ENCODE results near the gene HS6ST3. TPM values are rescaled to one million over a fixed set of nuclear protein-coding genes. Genes with fewer than 3 reads are reported as not detected.
"Not testable (repeated sequence)": the region's sequence is repeated elsewhere in the genome, so short reads cannot be mapped to it uniquely, and the experiment has no call there.

Gene HS6ST3
- total RNA-seq, 1 donor from 2014 or later, result 0.12 TPM

DNA sequence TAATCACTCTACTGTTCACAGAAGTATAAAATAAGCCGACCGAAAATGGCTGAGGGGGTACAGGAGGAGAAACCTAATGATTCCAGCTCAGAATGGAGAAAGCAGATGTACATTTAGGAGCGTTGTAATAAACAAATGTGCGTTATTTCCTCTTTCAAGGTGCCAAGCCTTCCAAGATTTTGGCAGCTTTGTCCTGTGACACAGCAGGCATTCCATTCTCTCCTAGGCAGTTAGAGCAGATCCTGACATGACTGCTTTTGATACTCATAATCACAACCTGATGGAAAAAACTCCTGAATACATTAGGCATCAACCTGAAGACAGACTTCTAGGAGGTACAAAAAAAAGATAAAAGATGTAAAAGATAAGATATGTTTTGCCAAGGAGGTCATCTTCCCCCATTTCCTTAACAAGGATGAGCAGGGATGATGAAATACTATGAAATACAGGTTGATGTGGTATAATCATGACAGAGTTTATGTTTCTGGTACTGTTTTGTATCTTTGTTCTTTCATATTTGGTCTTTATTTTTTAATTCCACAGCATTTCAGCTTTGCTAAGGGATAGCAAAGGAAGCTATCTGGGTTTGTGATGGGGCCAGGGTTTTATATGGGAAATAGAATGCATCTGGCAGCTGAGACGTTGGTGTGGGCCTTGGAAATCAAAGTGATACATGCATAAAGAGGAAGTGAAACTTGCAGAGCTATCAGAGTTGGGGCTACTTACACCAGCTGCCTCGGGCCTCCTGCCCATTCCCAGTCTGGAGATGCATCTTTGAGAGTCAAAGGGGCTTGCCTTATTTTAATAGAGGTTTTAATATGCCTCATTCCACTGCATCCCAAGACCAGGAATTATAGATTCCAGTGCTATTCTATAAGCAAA is 681.8 kb downstream of the HS6ST3 start:
- DNase-seq (ENCODE audit: extremely low read depth, low read depth, low spot score), result no peak

DNA sequence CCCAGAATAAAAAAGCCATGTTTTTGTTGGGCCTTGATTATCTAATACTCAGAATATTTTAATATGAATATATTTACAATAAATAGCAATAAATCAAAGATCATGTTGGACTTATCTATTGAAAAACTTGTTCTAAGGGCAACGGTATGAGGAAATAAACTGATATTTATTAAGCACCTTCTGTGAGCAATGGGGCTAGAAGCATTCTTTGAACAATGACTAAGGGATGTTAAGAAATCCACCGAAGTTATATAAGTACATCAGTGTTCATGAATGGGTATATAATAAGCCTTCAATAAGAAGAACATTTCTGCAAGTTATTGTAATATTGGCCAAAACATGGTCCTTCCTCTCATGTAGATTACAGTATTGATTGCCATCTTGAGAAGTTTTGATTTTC is 682.5 kb downstream of the HS6ST3 start:
- no peak for DNase-seq (ENCODE audit: extremely low read depth, low read depth, low spot score)

DNA sequence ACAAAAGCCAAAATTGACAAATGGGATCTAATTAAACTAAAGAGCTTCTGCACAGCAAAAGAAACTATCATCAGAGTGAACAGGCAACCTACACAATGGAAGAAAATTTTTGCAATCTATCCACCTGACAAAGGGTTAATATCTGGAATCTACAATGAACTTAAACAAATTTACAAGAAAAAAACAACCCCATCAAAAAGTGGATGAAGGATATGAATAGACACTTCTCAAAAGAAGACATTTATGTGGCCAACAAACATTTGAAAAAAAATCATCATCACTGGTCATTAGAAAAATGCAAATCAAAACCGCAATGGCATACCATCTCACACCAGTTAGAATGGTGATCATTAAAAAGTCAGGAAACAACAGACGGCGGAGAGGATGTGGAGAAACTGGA is 688.4 kb downstream of the HS6ST3 start:
- DNase-seq (ENCODE audit: extremely low read depth, low read depth, low spot score), result not testable (repeated sequence)

DNA sequence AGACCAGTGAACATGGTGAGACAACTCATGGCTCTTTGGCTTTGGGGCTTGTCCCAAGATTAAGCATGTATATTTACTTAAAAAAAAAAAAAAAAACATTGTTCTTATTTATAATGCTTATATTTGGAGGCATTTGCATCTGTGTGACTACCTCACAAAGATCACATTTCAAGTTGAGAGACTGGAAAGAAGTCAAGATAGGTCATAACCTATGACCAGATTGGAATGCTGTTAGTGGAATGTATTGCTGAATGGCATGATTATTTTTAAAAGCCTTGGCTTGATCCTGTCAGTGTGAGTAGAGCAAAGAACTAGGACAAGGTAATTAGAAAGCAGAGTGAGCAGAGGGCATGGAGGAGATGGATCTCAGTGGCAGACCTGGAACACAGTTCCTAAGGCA is 689.8 kb downstream of the HS6ST3 start:
- no peak for DNase-seq (ENCODE audit: extremely low read depth, low read depth, low spot score)

DNA sequence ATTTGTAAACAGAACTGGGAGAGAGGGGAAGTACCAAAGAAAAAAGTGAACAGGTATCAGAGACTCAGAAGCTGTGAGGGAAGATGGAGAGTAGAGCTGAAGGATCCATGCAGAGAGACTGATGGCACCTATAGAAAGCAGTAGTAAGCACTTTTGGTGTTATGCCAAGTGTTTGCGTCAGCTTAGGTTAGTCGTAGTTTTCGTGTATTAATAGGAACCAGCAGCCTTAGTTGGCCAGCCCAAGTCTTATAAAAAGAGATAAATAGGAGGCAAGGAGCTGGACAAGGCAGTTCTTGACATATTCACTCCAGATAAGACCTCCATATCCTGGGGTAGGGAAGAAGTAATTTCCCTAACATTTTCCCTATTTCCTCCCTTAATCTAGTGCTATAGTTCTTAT is 690.2 kb downstream of the HS6ST3 start:
- no peak for DNase-seq (ENCODE audit: extremely low read depth, low read depth, low spot score)

DNA sequence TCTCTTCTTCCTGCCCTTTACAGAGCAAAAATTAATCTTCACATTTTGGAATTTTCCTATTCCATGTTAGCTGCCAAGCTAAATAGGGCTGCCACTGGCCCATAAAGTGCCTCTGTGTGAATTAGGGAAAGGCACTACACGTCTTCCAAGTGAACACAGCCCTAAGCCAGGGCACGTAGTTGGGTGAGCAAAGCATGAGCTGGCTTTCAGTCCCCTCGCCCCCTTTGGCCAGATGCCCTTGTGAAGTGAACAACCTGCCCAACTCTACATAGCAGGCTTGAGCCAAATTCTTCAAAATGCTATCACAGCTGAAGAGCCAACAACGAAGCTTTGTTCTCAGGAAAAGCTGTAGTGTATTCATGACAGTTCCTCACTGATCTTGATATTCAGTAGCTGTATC is 691.2 kb downstream of the HS6ST3 start:
- DNase-seq (ENCODE audit: extremely low read depth, low read depth, low spot score), result no peak

DNA sequence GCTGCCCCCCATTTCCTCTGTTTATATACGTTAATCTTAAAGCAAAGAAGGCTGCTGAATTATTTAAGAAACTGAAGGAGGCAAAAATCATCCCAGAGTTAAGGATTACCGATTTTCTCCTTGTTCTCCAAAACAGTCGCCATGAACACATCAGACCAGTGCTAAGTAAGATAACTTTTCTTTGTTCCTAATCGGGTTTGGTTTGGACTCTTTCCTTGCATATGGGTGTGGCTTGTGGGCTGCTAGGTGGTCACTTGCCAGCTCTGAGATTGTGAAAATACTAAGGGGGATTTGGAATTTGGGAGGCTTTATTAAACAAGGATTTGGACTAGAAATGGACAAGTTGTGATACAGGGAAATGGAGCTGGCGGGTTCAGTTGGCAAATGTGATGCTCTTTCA is 692.3 kb downstream of the HS6ST3 start:
- DNase-seq (ENCODE audit: extremely low read depth, low read depth, low spot score), result no peak

DNA sequence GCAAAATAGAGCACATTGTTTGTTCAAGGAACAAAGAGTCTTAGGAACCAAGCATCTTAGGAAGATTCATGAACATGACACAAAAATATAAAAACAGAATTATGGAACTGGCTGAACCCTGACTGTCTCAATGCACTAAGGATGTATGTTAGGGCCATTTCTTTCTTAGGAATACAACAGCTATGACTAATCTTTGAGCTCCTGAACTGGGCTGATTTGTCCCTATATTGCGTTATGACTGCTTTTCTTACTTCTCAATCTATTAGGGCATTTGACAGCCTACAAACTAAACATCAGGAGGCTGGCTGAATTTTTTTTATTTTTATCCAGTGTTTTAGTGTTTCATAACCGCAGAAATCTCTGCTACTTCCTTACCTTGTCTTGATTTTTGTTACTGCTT is 693.1 kb downstream of the HS6ST3 start:
- no peak for DNase-seq (ENCODE audit: extremely low read depth, low read depth, low spot score)

DNA sequence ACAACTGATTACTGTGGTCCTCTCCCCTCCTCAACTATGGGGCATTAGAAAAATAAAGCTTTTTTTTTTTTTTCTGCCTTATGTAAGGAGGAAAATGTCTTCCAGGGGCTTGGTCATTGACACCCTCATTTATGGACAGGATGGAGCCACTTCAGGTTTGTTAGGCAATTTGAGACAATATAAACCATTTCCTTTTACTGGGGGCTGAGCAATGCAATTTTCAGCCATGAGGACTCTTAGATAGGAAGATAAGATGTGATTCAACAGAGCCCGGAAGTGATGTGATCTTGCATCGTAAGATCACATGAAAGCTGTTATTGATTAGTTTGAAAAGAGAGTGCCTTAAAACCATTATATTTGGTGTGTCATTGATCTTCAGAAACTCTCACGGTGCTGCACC is 693.6 kb downstream of the HS6ST3 start:
- no peak for DNase-seq (ENCODE audit: extremely low read depth, low read depth, low spot score)

DNA sequence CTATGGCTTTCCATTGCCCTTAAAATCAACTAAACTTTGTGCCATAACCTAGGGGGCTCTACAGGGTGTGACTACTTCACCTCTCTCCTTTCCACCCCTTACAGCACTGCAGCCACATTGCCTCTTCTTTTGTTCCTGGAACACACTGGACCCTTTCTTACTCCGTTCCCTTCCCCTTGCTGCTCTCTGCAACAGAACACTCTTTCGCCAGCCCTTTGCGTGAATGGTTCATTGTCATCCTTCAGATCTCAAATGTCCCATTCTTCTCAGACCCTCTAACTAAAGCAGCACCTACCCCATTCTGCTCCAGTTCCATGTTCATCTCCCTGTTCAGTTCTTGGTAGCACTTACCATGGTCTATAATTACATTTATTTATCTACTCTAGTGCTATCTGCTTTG is 696.1 kb downstream of the HS6ST3 start:
- no peak for DNase-seq (ENCODE audit: extremely low read depth, low read depth, low spot score)

DNA sequence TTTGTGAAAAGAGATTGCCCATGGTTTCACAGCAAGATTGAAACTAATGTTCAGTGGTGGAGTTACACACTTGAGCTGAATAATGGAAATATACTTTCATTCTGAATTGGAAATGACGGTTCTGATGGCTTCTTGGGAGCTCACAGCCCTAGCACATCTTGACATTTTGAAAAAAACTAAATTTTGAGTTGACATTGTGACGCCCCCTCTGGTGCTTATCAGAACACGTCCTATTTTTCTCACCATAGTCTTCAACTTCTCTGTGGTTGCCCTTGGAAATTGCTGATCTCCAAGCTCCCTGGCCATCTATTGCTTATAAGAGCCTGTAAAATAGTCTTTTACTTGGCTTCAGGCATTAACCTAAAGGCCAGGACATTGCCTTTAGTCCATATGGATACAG is 702.3 kb downstream of the HS6ST3 start:
- DNase-seq (ENCODE audit: extremely low read depth, low read depth, low spot score), result no peak

DNA sequence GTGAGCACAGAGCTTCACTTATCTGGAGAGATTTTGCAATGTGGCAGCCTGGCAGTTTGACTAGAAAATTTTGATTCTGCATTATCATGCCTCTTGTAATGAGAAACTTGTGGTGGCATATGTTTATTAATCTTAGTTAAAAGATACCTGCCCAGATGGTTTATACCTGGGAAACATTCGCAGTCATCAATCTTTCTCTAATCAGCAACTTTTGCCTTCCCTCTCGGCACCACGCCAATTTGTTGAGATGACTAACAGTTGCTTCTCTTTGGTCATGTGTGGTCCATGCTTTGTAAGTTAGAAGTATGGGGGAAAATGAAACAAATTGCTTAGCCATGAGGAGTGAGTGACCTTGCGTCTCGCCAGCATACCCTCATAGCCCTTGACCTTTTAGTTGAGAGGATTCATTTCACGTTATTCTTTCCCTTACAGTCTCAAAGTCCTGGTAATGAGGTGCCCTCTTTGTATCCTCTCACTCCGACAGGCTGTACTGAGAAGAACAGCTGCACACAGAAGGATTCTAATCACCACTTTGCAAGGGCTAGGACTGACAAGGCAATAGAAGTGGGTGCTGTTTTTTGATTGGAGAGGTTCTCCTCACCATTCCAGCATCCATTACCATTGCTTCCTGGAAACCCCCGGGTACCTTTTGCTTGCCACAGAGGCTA is 703.0 kb downstream of the HS6ST3 start:
- no peak for DNase-seq (ENCODE audit: extremely low read depth, low read depth, low spot score)

DNA sequence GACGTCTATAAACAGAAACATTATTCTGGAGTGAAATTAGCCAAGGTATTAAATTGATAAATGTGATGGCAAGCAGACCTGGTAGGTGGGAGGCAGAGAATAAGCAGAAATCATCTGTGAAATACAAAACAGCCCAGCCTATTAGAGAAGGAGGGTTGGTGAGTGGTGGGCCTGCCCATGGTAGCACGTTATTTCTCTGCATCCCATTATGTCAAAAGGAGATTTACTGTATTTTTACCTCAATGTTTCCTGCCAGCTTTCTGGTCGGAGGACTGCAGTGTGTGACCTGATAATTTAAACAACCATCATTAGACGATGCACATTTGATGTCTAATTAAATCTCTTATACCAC is 703.5 kb downstream of the HS6ST3 start:
- no peak for DNase-seq (ENCODE audit: extremely low read depth, low read depth, low spot score)

DNA sequence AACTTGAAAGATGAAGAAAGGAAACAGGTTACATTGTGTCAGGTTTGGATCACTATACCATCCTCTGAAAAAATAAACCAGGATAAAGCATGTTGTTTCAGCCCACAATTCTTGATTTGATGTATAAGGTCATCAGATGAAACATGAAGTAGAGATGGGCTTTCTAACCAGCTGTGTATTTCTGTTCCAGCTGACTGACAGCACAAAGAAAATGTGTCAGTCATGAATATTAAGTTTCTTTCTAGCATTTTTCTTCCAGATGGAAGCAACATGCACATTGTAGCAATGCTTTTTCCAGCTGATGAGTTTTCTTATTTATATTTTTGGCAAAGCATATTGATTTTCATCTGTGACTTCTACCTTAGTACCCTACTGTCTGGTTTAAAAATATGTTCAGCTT is 704.8 kb downstream of the HS6ST3 start:
- no peak for DNase-seq (ENCODE audit: extremely low read depth, low read depth, low spot score)

DNA sequence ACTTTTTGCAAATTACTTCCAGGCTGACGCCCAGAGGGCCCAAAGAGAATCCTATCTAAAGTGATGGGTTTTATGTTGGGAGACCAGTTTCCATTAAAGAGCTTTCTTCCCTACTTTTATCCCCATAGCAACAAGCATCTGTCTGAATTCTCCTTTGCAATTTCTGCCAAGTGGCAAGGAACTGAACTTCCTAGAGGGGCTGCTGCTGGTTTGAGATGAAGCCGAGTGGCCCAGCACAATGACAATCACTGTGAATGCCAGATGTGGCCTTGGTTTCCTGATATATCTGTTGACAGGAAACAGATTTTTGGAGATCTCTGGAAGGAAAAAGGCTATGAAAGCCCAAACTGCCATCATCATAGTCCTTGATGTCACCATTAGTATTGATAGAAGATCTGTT is 705.8 kb downstream of the HS6ST3 start:
- DNase-seq (ENCODE audit: extremely low read depth, low read depth, low spot score), result no peak

DNA sequence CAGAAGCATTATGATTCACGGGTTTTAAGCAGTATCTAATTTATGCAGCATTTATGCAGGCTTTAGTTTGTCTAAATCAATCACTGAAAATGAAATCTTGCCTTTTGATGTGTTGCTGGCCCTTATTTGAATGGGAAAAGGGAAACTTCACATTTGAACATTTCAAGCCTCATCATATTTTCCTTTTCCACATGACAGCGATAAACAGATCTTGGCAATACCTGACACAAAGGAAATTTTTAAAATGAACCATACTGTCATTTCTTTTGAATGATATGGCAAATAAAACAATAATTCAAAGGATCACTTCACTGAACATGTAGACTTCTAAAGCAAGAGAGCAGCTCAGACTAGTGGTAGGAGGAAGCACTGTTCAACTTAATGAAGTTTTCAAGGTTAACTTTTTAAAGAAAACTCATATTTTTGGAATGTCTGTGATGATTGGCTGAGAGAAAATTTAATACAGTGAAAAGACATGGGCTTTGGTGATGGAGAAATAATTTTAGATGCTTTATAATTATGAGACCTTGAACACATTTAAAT is 706.3 kb downstream of the HS6ST3 start:
- DNase-seq (ENCODE audit: extremely low read depth, low read depth, low spot score), result no peak

DNA sequence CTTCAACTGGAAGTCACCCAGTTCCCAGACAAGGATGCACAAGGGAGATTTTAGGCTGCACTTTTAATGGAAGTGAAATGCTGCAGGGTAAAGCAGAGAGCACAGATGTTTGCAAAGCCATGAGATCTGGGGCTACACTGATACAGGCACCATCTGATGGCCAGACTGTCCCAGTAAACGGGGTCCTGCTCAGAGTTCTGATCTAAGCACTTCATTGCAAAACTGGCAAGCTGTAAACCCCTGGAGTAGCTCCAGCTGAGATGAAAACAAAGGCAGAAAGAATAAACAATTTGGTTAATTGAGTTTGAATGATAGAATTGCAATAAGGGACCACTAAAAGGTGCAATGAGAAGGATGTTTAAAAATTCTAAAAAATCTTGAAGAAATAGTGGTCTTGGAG is 707.2 kb downstream of the HS6ST3 start:
- DNase-seq (ENCODE audit: extremely low read depth, low read depth, low spot score), result no peak

DNA sequence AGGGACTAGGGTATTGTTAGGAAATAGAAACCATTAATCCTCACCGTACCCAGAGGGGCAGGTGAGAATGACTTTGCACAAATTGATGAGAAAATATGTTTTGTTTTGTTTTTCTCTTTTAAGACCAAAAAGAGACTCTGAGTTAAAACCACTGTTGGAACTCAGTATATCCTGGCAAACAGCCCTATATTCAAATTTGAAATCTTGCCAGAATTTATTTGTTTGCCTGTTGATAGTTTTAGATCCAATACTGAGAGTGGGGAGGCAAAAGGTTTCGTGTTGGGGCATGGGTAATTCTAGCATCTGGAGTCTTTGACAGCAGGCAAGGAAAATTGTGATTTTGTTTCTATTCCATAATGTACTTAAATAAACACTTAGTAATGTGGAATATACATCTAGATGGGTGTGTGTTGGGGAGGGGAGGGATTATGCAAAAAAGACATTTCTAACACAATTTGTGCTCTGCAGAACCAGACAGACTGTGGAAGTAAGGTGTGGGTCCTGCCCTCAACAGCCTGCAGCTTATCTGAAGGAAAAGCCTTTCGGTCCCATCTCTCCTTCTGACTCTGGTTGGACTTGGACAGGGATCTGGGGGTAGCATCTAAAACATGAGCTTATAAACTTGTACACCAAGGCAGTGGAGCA is 713.7 kb downstream of the HS6ST3 start:
- DNase-seq (ENCODE audit: extremely low read depth, low read depth, low spot score), result no peak

DNA sequence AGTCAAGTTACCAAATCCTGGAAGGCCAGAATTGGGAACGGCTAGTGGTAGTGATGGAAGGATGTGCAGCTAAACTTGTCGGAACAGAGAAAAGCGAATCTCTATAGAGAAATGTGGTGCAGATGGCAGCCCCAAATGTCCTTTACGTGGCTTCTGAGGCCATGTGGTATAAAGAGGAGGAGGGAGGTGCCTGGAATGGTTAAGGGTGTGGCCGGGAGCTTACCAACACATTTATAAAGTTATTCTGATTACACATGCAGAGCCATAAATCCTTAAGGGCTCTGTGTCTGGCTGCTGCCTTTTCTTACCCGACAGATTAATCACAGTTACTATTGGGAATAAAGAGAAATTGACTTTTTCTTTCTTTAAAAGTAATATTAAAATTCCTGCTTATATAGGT is 714.3 kb downstream of the HS6ST3 start:
- DNase-seq (ENCODE audit: extremely low read depth, low read depth, low spot score), result no peak

DNA sequence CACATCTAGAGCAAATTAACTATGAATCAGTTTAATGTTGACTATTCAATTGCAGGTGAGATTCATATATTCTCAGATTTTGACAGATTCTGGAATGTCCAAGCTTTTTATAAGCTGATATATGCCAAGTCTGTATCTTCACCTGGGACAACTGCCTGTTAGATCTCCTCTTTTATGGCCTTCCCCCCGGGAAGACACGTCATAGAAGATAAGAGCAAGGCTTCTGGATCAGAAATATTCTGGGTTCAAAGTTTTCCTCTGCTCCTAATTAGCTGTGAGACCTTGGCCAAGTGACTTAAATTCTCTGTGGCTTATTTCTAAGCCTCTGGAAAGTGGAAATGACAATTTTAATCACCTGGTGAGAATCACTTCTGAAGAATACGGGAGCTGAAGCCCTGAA is 716.8 kb downstream of the HS6ST3 start:
- DNase-seq (ENCODE audit: extremely low read depth, low read depth, low spot score), result no peak

DNA sequence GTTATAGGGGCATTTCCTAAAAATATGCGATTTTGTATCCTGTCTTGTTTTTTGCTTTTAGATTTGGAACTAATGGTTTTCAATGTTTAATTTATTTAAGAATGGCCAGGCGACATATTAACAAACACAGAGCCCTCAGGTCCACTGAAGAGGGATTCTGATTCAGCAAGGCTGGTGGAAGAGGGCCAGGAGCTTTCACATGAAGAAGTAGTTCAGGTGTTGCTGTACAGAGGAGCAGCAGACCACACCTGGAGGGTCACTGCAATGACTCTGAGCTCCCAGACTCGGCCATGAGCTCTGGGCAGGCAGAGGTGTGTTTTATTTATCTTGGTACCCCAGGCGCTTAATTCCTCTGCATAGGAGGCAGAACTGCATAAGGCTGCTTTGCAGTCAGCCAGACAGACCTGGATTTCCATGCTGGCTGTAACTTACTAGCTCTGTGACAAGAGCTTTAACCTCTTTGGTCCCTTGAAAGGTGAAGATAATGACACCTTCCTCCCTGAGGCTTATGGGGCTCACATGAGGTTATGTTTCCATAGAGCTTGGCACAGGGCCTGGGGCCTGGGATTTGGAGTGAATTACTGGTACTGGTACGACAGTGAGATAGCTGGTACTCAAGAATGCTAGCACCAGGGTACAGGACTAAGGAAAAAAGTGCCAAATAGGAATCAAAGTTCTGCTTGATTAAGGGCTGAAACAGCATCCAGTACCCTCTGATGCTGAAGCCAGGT is 719.6 kb downstream of the HS6ST3 start:
- DNase-seq (ENCODE audit: extremely low read depth, low read depth, low spot score), result no peak

Measured in glomerular endothelial cell (primary cell).